HG03521 (cell line): Measurements from ENCODE around the gene TPSB2.
"Not testable (repeated sequence)": the region's sequence is repeated elsewhere in the genome, so short reads cannot be mapped to it uniquely, and the experiment has no call there.

Source experiments
- ATAC-seq: cut with Tn5 transposase; IDR thresholded peaks from one replicate; pipeline ENCODE4 v1.9.1; 2021; ENCODE audit warnings: mild to moderate bottlenecking, moderate library complexity; ENCODE audit not compliant: unreplicated experiment

The TPSB2 gene

DNA sequence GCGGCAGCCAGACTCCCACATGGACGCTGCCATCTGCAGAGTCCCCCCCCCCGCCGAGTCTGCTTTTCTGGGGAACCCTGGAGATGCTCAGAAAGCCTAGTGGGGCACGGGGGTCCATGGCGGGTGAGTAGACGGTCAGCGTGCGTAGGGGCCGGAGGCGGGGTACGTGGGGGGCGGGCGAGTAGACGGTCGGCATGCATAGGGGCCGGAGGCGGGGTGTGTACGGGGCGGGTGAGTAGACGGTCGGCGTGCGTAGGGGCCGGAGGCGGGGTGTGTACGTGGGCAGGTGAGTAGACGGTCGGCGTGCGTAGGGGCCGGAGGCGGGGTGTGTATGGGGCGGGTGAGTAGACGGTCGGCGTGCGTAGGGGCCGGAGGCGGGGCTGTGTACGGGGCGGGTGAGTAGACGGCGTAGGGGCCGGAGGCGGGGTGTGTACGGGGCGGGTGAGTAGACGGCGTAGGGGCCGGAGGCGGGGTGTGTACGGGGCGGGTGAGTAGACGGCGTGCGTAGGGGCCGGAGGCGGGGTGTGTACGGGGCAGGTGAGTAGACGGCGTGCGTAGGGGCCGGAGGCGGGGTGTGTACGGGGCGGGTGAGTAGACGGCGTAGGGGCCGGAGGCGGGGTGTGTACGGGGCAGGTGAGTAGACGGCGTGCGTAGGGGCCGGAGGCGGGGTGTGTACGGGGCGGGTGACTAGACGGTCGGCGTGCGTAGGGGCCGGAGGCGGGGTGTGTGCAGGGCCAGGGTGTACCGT is 44.4 kb downstream of the TPSB2 start:
- ATAC-seq = not testable (repeated sequence)

GRCh38 chr16:1184980-1185379 is 45.0 kb downstream of the TPSB2 start:
- ATAC-seq = no peak

GRCh38 chr16:1184156-1184868 is 45.7 kb downstream of the TPSB2 start:
- ATAC-seq = no peak

GRCh38 chr16:1182950-1183907 is 46.8 kb downstream of the TPSB2 start:
- ATAC-seq = no peak

DNA sequence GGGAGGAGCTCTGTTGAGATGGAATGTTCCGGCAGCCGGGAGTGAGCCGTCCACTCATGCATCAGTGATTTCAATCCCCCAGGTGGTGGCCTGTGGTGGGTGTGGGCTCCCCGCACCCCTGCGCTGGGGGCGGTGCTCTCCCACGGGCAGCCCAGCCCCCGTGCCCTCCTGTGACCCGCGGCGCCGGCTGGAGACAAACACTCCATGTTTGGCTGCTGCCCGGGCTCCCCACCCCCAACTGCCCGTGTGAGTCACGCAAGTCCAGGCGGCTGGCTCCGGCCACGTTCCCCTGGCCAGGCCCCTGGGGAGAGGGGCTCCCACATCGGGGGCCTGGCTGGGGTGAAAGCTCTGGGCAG is 47.7 kb downstream of the TPSB2 start:
- ATAC-seq = no peak

DNA sequence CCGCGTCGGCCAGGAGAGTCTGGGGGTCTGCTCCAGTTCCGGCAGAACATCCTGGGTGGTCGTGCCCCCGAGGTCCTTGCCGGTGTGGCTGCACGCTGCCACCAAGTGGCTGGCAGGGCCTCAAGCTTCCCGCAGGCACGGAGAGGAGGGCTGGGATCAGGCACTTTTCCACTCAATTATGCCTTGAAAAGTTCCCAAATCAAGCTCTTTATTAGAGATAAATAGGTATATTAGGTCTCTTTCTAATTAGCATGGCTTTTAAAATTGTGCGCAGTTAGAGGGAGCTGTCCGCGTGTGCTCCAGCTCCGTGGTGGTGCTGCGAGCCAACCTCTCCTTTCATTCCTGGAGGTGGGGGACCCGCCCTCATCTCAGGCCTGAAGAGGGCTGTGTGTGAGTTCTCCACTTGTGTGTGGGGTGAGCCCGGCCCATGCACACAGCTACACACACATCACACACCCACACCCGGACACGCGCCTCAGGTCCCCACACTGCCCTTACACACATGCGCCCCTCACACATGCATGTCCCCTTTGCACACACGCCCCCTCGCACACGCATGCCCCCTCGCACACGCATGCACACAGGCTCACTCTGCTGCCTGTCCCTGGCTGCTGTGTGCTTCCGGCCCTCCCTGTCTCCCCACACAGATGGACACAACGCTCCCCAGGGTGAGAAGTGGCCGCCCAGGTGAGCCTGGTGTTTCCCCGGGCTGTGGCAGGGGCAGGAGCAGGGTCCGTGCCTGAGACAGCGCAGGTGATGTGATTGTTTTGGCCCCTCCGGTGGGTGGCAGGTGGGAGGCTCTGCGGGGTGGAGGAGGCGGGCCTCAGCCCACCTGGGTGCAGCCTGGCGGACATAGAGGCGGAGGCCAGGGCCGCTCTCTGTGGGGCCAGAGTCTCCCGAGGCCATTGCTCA is 48.3 kb downstream of the TPSB2 start:
- no peak for ATAC-seq

GRCh38 chr16:1180549-1181403 is 49.2 kb downstream of the TPSB2 start:
- ATAC-seq = no peak
